Aorta (tissue), 5 donors: ENCODE results near the gene DNAJC24. TPM values are rescaled to one million over a fixed set of nuclear protein-coding genes. Genes with fewer than 3 reads are reported as not detected.

ENCODE experiments used
- ATAC-seq: fragments of 200-7000 bp; cut with Tn5 transposase; one replicate; pipeline ENCODE4 v1.9.1; 2022; ENCODE audit warnings: moderate library complexity; ENCODE audit not compliant: low FRiP score
- DNase-seq, 2 donors: peaks; one replicate each; pipeline ENCODE4 v3.0.0-alpha.2; 2020
- H3K27ac ChIP-seq, 2 donors: one replicate each; pipeline ENCODE4 v1.5.1; 2013; ENCODE audit warnings: low read length in 2 of 2, mild to moderate bottlenecking in 2 of 2, moderate library complexity in 2 of 2, control low read depth in 1 of 2, inconsistent platforms in 1 of 2, low read depth in 1 of 2
- H3K27me3 ChIP-seq, 2 donors: one replicate each; pipeline ENCODE4 v1.6.1; 2013; ENCODE audit warnings: control low read depth in 1 of 2, low read length in 1 of 2, mild to moderate bottlenecking in 1 of 2, moderate library complexity in 1 of 2; ENCODE audit not compliant: insufficient read depth in 2 of 2, control insufficient read depth in 1 of 2
- H3K36me3 ChIP-seq, 2 donors: one replicate each; pipeline ENCODE4 v1.6.1; 2013; ENCODE audit warnings: control low read depth in 1 of 2, low read length in 1 of 2, mild to moderate bottlenecking in 1 of 2; ENCODE audit not compliant: insufficient read depth in 2 of 2, control insufficient read depth in 1 of 2
- H3K4me1 ChIP-seq, 2 donors: one replicate each; pipeline ENCODE4 v1.6.1; 2013; ENCODE audit warnings: low read length in 2 of 2, control low read depth in 1 of 2, mild to moderate bottlenecking in 1 of 2, moderate library complexity in 1 of 2; ENCODE audit not compliant: insufficient read depth in 2 of 2, control insufficient read depth in 1 of 2
- H3K4me3 ChIP-seq, 2 donors: one replicate each; pipeline ENCODE4 v1.5.1; 2013; ENCODE audit warnings: low read length in 2 of 2, control low read depth in 1 of 2, mild to moderate bottlenecking in 1 of 2
- H3K9me3 ChIP-seq: one replicate; pipeline ENCODE4 v1.6.1; 2013; ENCODE audit warnings: mild to moderate bottlenecking, low read length; ENCODE audit not compliant: control insufficient read depth
- WGBS, 2 donors: extraction: QIAGEN DNeasy Blood & Tissue Kit; methylation state at CpG; one replicate each; pipeline ENCODE4 v1.1.7; 2013; 5-methylcytosine and 5-hydroxymethylcytosine counted together
- intact Hi-C, 2 donors: fragments of 100-400 bp; cut with DNase I; formaldehyde crosslinking; loops; one replicate each; pipeline versions ENCODE4 v1.14.2 to v1.15.0; 2022
- polyA plus RNA-seq, 2 donors: library from polyadenylated mRNA; stranded (reverse); fragments of 200-250 nt; gene quantifications; one replicate each; pipeline ENCODE4 v1.2.3, GENCODE V29; 2013
- total RNA-seq, 2 donors: library from RNA; stranded (reverse); fragmentation: NEBNext Ultra II Directional; extraction: Animal tissue kit (Norgen Biotek cat#: 25700); gene quantifications; one replicate each; pipeline ENCODE4 v1.2.1, GENCODE V29; 2021
- donor health status: healthy with polysubstance abuse.
- donor health status: Bipolar disorder and iron deficiency.
- donor health status: DM: no; HTN: no; CAD: no.
- donor health status: DM: no; HTN: no; CAD: no.
- donor health status: DM: yes; HTN: yes; CAD: no.

The DNAJC24 gene
- total and polyA plus RNA-seq, 4 donors = 6.9 to 18.9 (median 16.0) TPM

DNA sequence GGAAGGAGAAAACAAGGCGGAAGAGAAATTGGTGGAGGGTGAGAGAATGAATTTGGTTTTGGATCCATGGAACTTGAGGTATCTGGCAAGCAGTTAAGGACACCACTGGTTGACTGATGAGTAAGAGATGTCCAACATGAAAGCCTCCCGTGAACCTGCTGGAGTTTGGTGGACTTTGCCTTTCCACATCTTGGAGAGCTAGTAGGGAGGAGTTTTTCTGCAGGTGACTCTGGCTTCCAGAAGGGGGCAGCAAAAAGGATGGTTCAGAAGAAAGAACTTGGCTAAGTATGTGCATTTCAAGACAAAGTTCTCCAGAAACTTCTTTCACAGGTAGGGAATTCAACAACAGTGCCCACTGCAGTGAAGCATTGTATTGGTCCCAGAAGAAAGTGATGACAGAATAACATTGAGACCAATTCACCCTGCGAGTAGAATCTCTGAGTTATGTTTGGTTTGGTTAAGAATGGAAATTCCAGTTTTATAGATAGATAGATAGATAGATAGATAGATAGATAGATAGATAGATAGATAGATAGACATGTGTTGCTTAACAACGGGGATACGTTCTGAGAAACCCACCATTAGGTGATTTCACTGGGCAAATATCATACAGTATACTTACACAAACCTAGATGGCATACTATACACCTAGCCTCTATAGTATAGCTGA, 28.6 kb upstream of the DNAJC24 start:
- no peak for ATAC-seq
- Histone ChIP-seq H3K27ac (no peak overlapping the region), H3K27me3 (no peaks in the 10 kb centered on the region), H3K4me1 (no peaks in the 10 kb centered on the region), H3K9me3 (no peaks in the 10 kb centered on the region), H3K4me3 (no peak overlapping the region), H3K36me3 (no peaks in the 10 kb centered on the region)
- 85 to 87% methylated on average over 5 of the region's 5 CpGs for WGBS, 2 donors
- intact Hi-C loops = no loop called here
- no peak for DNase-seq

DNA sequence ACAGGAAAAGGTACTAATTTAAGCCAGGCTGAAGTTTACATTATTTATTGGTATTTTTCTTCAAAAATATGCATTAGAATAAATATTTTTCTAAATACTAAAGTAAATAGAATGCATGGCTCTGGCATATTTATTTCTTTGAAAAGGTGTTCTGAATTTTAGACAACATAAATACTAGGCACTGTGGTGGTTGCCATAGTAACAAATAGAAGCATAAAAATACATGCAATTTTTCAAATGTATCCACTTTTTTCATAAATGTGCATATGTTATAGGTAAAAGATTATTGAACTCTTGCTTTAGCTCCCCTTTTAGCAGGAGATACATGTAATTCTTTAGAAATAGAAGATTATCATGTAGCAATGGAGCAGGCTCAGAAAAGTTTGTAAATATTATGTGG, 18.5 kb upstream of the DNAJC24 start:
- Histone ChIP-seq H3K27ac (no peak overlapping the region), H3K36me3 (no peaks in the 10 kb centered on the region), H3K27me3 (peaks cover 0 to 5% of the 10 kb centered on the region in 2 donors), H3K9me3 (no peaks in the 10 kb centered on the region), H3K4me1 (no peaks in the 10 kb centered on the region), H3K4me3 (no peak overlapping the region)
- intact Hi-C loops = no loop called here
- ATAC-seq = no peak
- DNase-seq = no peak

DNA sequence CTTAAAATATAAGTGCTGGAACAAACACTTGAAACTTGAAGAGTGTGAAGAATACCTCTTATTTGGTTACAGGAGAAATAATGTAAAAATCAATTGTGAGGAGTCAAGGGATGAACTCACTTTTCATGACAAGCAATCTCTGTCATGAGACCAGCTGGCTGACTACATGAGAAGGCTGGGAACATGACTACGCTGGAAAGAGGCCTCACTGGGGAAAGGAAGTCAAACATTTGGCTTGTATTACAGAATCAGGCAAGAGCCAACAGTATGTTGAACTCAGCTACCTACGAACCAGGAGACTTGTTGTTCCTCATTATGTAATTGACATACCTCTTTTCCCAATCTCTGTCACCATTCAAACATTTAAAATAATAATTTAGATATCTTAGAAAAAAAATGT, 14.5 kb upstream of the DNAJC24 start:
- H3K4me3 ChIP-seq = no peak overlapping the region
- intact Hi-C loops = no loop called here
- no peaks in the 10 kb centered on the region for H3K36me3 ChIP-seq
- WGBS, 2 donors = 32 to 38% methylated on average over 2 of the region's 2 CpGs
- peaks cover 0 to 3% of the 10 kb centered on the region in 2 donors for H3K27me3 ChIP-seq
- no peak for ATAC-seq
- H3K4me1 ChIP-seq = no peaks in the 10 kb centered on the region
- no peak for DNase-seq
- H3K9me3 ChIP-seq = no peaks in the 10 kb centered on the region
- H3K27ac ChIP-seq = no peak overlapping the region

DNA sequence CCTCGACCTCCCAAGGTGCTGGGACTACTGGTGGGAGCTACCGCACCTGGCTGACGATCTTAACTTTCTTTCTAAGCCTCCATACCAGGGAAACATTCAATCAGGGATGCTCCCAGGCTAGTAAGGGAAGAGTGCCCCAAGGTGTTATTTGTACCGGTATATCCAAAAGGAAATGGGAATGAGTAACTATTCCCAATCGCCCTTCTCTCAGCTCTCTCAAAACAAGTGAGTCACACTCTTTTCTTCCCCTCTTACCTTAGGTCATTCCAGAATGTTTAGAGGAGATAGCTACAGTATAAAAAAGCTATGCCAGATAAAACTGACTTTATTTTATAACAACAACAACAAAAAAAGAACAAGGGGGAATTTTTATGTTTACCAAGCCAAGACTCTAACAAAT, 13.8 kb upstream of the DNAJC24 start:
- no peak overlapping the region for H3K27ac ChIP-seq
- H3K36me3 ChIP-seq = no peaks in the 10 kb centered on the region
- intact Hi-C loops = no loop called here
- ATAC-seq = no peak
- H3K4me1 ChIP-seq = no peaks in the 10 kb centered on the region
- H3K27me3 ChIP-seq = peaks cover 0 to 3% of the 10 kb centered on the region in 2 donors
- WGBS, 2 donors = 82 to 85% methylated on average over 5 of the region's 5 CpGs
- no peaks in the 10 kb centered on the region for H3K9me3 ChIP-seq
- H3K4me3 ChIP-seq = no peak overlapping the region
- DNase-seq = no peak

DNA sequence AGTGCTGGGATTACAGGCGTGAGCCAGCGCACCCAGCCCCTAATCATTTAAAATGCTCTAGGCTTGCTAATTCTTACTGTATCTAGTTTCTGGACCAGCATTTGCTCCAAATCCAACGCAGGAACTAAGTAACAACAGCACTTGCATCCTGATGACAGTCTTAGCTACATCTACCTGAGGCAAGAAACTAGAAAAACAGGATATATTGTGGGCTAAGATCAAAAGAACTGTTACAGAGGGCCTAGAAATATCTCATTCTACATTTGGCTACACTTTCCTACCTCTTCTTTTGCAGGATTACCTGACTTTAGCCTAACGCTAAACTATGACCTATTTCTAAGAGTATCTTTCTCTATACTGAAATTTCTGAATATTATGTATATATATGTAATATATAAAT, 7.9 kb upstream of the DNAJC24 start:
- WGBS, 2 donors = 81 to 84% methylated on average over 4 of the region's 4 CpGs
- intact Hi-C loops = no loop called here
- no peaks in the 10 kb centered on the region for H3K4me1 ChIP-seq
- H3K9me3 ChIP-seq = no peaks in the 10 kb centered on the region
- no peak overlapping the region for H3K27ac ChIP-seq
- ATAC-seq = no peak
- H3K27me3 ChIP-seq = no peaks in the 10 kb centered on the region
- no peak overlapping the region for H3K4me3 ChIP-seq
- DNase-seq = no peak
- H3K36me3 ChIP-seq = no peaks in the 10 kb centered on the region

DNA sequence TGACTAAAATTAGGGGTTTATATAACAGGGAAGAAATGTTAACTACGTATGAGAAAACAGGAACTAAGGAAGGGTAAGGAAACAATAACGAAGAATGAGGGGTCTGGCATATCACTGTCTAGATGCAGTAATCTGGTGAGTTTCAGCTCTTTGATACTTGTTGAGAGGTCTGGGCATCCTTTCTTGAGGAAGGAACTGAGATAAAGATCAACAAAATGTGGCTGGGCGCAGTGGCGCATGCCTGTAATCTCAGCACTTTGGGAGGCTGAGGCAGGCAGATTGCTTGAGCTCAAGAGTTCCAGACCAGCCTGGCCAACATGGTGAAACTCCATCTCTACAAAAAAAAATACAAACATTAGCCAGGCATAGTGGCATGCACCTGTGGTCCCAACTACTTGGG, 2.9 kb upstream of the DNAJC24 start:
- Histone ChIP-seq H3K9me3 (no peaks in the 10 kb centered on the region), H3K27ac (no peak overlapping the region), H3K4me3 (no peak overlapping the region), H3K36me3 (no peaks in the 10 kb centered on the region), H3K4me1 (no peaks in the 10 kb centered on the region), H3K27me3 (no peaks in the 10 kb centered on the region)
- DNase-seq (no peak), ATAC-seq (no peak)
- WGBS, 2 donors = 78 to 81% methylated on average over 4 of the region's 4 CpGs
- intact Hi-C loops = no loop called here

DNA sequence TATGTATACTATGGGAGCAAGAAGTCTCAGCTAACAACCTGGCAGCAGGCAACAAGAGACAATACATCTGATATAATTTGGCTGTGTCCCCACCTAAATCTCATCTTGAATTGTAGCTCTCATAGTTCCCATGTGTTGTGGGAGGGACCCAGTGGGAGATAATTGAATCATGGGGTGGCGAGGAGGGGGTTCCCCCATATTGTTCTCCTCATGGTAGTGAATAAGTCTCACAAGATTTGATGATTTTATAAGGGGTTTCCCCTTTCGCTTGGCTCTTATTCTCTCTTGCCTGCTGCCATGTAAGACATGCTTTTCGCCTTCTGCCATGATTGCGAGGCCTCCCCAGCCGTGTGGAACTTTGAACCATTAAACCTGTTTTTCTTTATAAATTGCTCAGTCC, 6.2 kb downstream of the DNAJC24 start:
- intact Hi-C loops = no loop called here
- Histone ChIP-seq H3K27ac (no peak overlapping the region), H3K4me3 (no peak overlapping the region), H3K27me3 (no peaks in the 10 kb centered on the region), H3K4me1 (no peaks in the 10 kb centered on the region), H3K9me3 (no peaks in the 10 kb centered on the region), H3K36me3 (no peaks in the 10 kb centered on the region)
- 96 to 100% methylated on average over 5 of the region's 5 CpGs for WGBS, 2 donors
- no peak for ATAC-seq
- DNase-seq = no peak

DNA sequence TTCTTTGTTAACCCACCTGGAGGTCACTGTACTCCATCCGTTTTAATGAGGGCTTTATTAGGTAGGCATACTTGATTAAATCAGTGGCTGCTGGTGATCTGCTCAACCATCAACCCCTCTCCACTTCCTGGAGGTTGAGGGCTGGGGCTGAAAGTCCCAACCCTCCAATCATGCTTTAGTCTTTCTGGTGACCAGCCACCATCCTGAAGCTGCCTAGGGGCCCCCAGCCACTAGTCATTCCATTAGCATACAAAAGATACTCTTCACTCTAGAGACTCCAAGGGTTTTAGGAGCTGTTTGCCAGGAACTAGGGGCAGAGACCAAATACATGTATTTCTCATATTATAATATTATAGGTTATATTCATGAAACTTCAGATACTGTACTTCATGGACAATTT, 13.5 kb downstream of the DNAJC24 start:
- H3K27ac ChIP-seq = no peak overlapping the region
- no peaks in the 10 kb centered on the region for H3K27me3 ChIP-seq
- DNase-seq = no peak
- no peak overlapping the region for H3K4me3 ChIP-seq
- H3K9me3 ChIP-seq = no peaks in the 10 kb centered on the region
- no peak for ATAC-seq
- intact Hi-C loops = loop anchor here in 1 of 2 donors (10.0 kb wide), 1 partner anchor 582 kb away; no protein-coding TSS in a partner anchor
- WGBS, 2 donors = 79 to 86% methylated on average over 1 of the region's 1 CpG
- peaks cover 0 to 1% of the 10 kb centered on the region in 2 donors for H3K36me3 ChIP-seq
- H3K4me1 ChIP-seq = no peaks in the 10 kb centered on the region

DNA sequence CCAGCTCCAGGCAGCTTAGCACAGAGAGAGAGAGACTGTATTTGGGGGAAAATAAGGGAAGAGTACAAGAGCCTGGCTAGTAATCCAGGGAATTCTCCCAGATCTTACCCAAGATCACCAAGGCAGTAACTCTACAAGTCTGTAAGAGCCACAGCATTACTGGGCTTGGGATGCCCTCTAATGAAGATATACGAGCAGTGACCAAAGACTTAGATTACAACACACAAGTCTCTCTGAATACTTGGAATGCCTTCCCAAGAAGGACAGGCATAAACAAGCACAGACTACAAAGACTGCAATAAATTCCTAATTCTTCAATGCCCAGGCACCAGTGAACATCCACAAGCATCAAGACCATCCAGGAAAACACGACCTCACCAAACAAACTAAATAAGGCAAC, 17.7 kb downstream of the DNAJC24 start:
- DNase-seq (no peak), ATAC-seq (no peak)
- Histone ChIP-seq H3K4me3 (no peak overlapping the region), H3K27ac (no peak overlapping the region), H3K27me3 (no peaks in the 10 kb centered on the region), H3K36me3 (peaks cover 0 to 1% of the 10 kb centered on the region in 2 donors), H3K9me3 (no peaks in the 10 kb centered on the region), H3K4me1 (no peaks in the 10 kb centered on the region)
- intact Hi-C loops = loop anchor here in 1 of 2 donors (10.0 kb wide), 1 partner anchor 577 kb away; no protein-coding TSS in a partner anchor
- 71 to 91% methylated on average over 2 of the region's 2 CpGs for WGBS, 2 donors
